HG03108 (cell line): ENCODE results near the gene PAX6.
"Not testable (repeated sequence)": the region's sequence is repeated elsewhere in the genome, so short reads cannot be mapped to it uniquely, and the experiment has no call there.

Source experiments
- ATAC-seq: cut with Tn5 transposase; IDR thresholded peaks from one replicate; pipeline ENCODE4 v1.9.1; 2021; ENCODE audit warnings: moderate library complexity; ENCODE audit not compliant: unreplicated experiment

The PAX6 gene

DNA sequence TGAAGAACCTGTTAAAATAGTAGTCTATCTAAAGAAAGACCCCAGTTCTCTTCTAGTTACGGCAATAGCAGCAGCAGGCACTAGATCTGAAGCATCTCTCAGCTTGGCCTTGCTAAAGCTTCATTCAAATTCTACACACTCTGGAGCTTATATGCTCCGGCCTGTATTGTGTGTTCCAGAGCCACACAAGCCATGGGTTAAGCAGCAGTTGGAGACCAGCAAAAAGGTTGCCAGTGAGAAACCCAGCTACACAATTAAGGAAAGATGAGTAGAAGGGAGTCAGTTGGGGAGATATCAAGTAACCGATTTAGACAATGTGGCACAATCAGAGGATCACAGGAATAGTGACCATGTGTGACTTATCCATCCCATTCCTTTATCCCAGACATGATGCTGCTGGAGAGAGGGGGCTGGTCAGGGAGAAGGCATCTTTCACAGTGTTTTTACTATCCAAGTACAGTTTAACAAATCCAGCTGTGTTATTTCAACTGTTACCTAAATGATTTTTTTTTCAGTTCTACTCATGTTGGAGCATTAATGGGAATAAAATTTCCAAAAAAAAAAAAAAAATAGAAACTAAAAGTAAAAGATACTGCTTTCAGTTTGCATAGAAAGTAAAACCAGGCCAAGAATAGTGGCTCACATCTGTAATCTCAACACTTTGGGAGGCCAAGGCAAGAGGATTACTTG, 41.0 kb downstream of the PAX6 start:
- ATAC-seq: no peak

DNA sequence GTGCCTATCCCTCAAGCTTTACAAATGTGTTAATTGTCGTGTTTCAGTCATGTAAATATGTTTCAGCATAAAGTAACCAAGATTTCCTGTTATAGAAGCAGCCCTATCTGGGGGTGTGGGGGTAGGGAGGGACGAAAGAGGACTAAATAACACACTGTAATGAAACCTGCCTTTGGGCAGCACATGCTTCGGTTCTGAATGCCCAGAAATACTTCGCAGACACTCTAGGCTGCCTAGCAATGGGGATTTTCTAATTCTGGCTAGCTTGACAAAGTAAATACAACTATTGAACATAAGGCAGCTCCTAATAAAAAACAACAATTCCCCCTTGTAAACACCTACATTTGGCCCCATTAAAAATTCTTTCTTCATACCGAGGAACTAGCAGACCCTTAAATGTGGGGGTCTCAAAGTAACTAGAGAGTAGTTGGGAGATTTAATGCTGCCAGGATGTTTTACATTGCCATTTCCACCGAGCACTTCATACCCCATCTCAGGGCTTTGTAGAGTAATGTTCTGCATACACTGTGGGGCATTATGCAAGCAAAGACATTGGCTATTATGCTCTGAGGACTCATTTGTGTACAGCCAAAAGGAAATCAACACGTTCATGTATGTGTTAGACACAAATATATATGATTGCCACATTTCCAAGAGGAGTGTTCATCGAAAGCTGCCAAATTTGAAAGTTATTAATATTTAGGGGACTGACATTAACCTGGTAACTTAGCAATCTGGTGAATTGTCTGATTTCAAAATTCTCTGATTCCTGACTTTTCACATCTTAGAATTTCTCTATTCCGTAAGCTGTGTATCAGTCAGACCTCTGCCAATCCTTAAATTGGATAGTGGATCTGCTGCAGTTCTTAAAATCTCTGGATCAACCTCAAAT, 42.1 kb downstream of the PAX6 start:
- no peak for ATAC-seq

DNA sequence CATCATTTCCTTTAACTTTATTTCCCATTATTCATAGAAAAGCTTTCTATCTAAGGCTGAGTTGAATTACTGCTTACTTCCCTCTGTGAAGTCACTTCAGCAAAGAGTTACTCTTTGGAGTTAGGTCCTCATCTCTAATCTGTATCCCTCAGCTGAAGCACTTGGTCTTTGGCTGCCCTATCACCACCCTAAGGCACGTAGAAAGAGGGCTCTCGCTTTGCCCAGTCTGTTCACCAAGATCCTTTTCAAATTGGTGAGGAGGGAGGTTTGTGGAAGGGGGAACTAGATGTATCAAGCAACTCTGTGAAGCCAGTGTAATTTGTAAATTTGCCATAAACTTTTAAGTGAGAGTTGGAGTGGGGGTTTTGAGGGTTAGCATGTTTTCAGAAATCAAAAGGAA, 43.4 kb downstream of the PAX6 start:
- no peak for ATAC-seq

DNA sequence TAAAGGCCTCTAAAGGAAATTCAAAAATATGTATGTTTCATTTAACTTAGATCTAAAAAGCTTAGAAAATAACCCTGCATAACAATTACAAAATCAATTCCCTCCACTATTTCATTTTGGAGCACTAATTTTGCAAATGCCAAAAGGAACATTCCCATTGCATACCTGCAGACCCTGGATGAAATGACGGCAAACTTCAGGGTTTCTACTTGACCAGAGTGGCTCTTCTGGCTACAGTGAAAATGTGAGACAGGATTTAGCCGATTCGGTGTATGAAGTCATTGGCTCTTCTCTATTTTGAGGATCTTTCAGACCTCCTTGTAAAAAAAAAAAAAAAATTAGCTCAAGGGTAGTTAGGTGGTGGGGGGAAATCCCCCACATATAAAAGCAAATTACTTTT, 44.1 kb downstream of the PAX6 start:
- ATAC-seq: no peak

GRCh38 chr11:31764766-31765165, 46.4 kb downstream of the PAX6 start:
- no peak for ATAC-seq

GRCh38 chr11:31764261-31764660, 46.9 kb downstream of the PAX6 start:
- no peak for ATAC-seq

DNA sequence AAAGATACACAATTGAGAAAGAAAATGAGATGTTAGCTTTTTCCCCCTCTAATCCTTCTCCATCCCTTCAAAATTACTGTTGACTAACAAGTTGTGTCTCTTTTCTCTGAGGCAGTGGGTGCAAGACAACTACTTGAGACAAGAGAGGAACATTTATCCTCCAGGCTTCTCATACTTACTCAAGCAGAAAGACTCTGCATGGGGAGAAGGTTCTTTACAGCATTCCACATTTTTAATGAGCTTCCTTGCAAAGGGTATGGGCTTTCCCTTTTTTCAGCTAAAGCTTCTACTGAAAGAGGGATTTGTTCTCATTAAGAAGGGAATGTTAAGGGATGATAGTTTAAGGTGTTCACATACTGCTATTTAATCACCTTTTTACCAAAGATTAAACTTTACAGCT, 47.8 kb downstream of the PAX6 start:
- ATAC-seq: no peak

DNA sequence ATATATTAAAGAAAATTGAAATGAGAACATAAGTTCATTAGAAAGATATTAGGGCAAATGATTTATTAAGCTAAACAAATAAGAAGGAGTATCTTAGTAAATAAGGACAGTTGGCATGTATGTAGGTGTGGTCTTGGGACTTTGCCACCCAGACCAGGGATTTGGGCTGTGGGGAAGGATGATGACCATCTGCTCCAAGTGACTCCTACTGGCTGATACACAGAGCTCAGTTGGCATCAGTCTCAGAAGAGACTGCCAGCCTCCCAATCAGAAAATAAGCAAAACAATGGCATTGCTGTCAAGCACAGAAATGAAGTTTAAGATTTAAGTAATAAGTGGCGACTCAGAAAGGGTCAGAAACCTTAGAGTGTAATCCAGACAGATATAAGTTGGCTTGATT, 49.5 kb downstream of the PAX6 start:
- ATAC-seq: no peak

- no peak for ATAC-seq
These were observed 53.8 kb downstream of the PAX6 start for GRCh38 chr11:31757260-31757835.

DNA sequence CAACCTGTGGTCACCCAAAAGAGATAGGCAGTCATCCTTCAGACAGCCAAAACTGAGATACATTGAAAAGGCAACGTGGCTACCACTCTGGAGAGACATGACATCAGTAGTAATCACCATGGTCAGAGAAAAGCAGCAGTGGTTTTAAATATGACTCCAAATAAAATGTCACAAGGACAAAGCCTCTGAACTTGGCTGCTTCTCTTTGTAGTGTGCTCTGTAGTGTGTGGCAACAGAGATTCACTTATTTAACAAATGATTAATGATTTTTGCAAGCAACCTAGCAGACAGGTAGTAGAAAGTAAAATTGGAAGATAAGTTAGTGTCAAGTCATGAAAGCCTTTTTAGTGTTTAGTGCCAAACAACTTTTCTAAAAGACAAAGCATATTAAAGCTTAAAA, 63.5 kb downstream of the PAX6 start:
- no peak for ATAC-seq

GRCh38 chr11:31740731-31741368, 70.3 kb downstream of the PAX6 start:
- ATAC-seq: not testable (repeated sequence)

- ATAC-seq: no peak
These were observed 71.0 kb downstream of the PAX6 start for GRCh38 chr11:31740131-31740530.
